NCI-H2029 treated with DMSO at 0.1 percent for 48 hours (cell line): ENCODE results near the gene GLDC.
"Not testable (repeated sequence)": the region's sequence is repeated elsewhere in the genome, so short reads cannot be mapped to it uniquely, and the experiment has no call there.

Experiments
- DNase-seq: peaks from one replicate; lab custom pipeline; 2025; lab: John Stamatoyannopoulos, UW

GLDC gene

GRCh38 chr9:6566409-6567139, 79.0 kb downstream of the GLDC start:
- no peak for DNase-seq

GRCh38 chr9:6565312-6565711, 80.2 kb downstream of the GLDC start:
- DNase-seq: no peak

GRCh38 chr9:6564868-6565267, 80.7 kb downstream of the GLDC start:
- DNase-seq: no peak

GRCh38 chr9:6564360-6564759, 81.2 kb downstream of the GLDC start:
- DNase-seq: no peak

- no peak for DNase-seq
These were observed 82.6 kb downstream of the GLDC start for GRCh38 chr9:6562871-6563430.

- DNase-seq: no peak
These were observed 83.3 kb downstream of the GLDC start for GRCh38 chr9:6562201-6562600.

GRCh38 chr9:6557883-6558616, 87.5 kb downstream of the GLDC start:
- no peak for DNase-seq

GRCh38 chr9:6553866-6554265, 91.7 kb downstream of the GLDC start:
- DNase-seq: no peak

- no peak for DNase-seq
These were observed 92.9 kb downstream of the GLDC start for GRCh38 chr9:6552498-6553121.

- peak; percentile 34 for DNase-seq
These were observed 93.5 kb downstream of the GLDC start for GRCh38 chr9:6552033-6552432.

- peak; percentile 45 for DNase-seq
These were observed 94.4 kb downstream of the GLDC start for GRCh38 chr9:6551136-6551535.

- DNase-seq: peak; percentile 51
These were observed 96.3 kb downstream of the GLDC start for GRCh38 chr9:6549106-6549800.

- no peak for DNase-seq
These were observed 100.4 kb downstream of the GLDC start for GRCh38 chr9:6545017-6545691.

- DNase-seq: no peak
These were observed 102.3 kb downstream of the GLDC start for GRCh38 chr9:6543204-6543603.

- not testable (repeated sequence) for DNase-seq
These were observed 102.9 kb downstream of the GLDC start for GRCh38 chr9:6542617-6543016.

- no peak for DNase-seq
These were observed 106.9 kb downstream of the GLDC start for GRCh38 chr9:6538666-6539071.

GRCh38 chr9:6535594-6535993, 109.9 kb downstream of the GLDC start:
- no peak for DNase-seq

GRCh38 chr9:6525326-6526045, 120.0 kb downstream of the GLDC start:
- DNase-seq: no peak

GRCh38 chr9:6522263-6522662, 123.3 kb downstream of the GLDC start:
- no peak for DNase-seq

- no peak for DNase-seq
These were observed 133.4 kb downstream of the GLDC start for GRCh38 chr9:6512085-6512657.

- no peak for DNase-seq
These were observed 139.0 kb downstream of the GLDC start for GRCh38 chr9:6506571-6506970.
